Esophagus muscularis mucosa (tissue), 4 donors: ENCODE results near the gene ATP8B3.

ENCODE experiments used
- EP300 ChIP-seq: sonication (generic); formaldehyde crosslinking; IDR thresholded peaks from one replicate; pipeline ENCODE4 v1.6.1; 2017; ENCODE audit warnings: antibody characterized with exemption
- POLR2A ChIP-seq: fragments of 450-650 bp; IDR thresholded peaks from one replicate; pipeline ENCODE4 v1.6.1; 2017; ENCODE audit warnings: antibody characterized with exemption, moderate library complexity, mild to moderate bottlenecking, low read depth
- POLR2AphosphoS5 ChIP-seq, 2 donors: sonication (generic); formaldehyde crosslinking; IDR thresholded peaks; one replicate each; pipeline ENCODE4 v1.6.1; 2017; ENCODE audit warnings: antibody characterized with exemption in 2 of 2
- TF ChIP-seq, protein P1 (sequence below), 3 experiments: fragments of 200-600 bp in 2 of 3; fragments of 450-650 bp in 1 of 3; sonication (generic) in 2 of 3; IDR thresholded peaks; one replicate each; pipeline ENCODE4 v1.5.1; 2017 to 2019; ENCODE audit warnings: antibody characterized with exemption in 3 of 3, mild to moderate bottlenecking in 2 of 3, moderate library complexity in 1 of 3

GRCh38 chr19:1814833-1815604 lies 2.9 kb upstream of the ATP8B3 start:
- TF ChIP-seq POLR2AphosphoS5 (IDR thresholded peaks at IDR 0.05) (no peak), POLR2A (no peak), EP300 (no peak)
- TF ChIP-seq, protein P1, sequence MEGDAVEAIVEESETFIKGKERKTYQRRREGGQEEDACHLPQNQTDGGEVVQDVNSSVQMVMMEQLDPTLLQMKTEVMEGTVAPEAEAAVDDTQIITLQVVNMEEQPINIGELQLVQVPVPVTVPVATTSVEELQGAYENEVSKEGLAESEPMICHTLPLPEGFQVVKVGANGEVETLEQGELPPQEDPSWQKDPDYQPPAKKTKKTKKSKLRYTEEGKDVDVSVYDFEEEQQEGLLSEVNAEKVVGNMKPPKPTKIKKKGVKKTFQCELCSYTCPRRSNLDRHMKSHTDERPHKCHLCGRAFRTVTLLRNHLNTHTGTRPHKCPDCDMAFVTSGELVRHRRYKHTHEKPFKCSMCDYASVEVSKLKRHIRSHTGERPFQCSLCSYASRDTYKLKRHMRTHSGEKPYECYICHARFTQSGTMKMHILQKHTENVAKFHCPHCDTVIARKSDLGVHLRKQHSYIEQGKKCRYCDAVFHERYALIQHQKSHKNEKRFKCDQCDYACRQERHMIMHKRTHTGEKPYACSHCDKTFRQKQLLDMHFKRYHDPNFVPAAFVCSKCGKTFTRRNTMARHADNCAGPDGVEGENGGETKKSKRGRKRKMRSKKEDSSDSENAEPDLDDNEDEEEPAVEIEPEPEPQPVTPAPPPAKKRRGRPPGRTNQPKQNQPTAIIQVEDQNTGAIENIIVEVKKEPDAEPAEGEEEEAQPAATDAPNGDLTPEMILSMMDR (IDR thresholded peaks at IDR 0.05): no peak
